Panc1 (cell line): ENCODE results near the gene CAST. TPM values are rescaled to one million over a fixed set of nuclear protein-coding genes. Genes with fewer than 3 reads are reported as not detected.

Experiments
- ATAC-seq: fragments of 200-7000 bp; cut with Tn5 transposase; 2 replicates; pipeline ENCODE4 v1.9.1; 2020; ENCODE audit warnings: mild to moderate bottlenecking, moderate library complexity
- BruUV-seq: library from RNA; stranded (reverse); fragments of 400-500 nt; replicated peaks from 2 replicates; lab custom pipeline; 2021; lab: Mats Ljungman, UMichigan
- CTCF ChIA-PET: fragments of 300-600 bp; sonication (Branson Sonifier 250); formaldehyde crosslinking; loops from one replicate; lab custom pipeline; 2022; ENCODE audit warnings: antibody characterized with exemption; lab: Charles Lee
- POLR2A ChIA-PET: fragments of 300-600 bp; sonication (Branson Sonifier 250); formaldehyde crosslinking; loops from one replicate; lab custom pipeline; 2022; ENCODE audit warnings: antibody characterized with exemption; lab: Charles Lee
- DNase-seq: peaks from one replicate; pipeline ENCODE4 v3.0.0-alpha.2; 2010; ENCODE audit warnings: low read depth, low spot score
- H3K27ac ChIP-seq: 2 replicates; pipeline ENCODE4 v1.5.1; 2011; ENCODE audit warnings: mild to moderate bottlenecking, low read length, inconsistent platforms
- H3K27me3 ChIP-seq: fragments of 200-500 bp; sonication (Bioruptor generic); 2 replicates; pipeline ENCODE4 v1.6.0; 2014; ENCODE audit warnings: low read length, inconsistent platforms; ENCODE audit not compliant: control insufficient read depth, insufficient read depth
- H3K36me3 ChIP-seq: fragments of 200-500 bp; sonication (Bioruptor generic); 2 replicates; pipeline ENCODE4 v1.5.1; 2014; ENCODE audit warnings: inconsistent platforms, mild to moderate bottlenecking, low read length, moderate library complexity; ENCODE audit not compliant: control insufficient read depth, insufficient read depth
- H3K4me1 ChIP-seq: 2 replicates; pipeline ENCODE4 v1.5.1; 2011; ENCODE audit warnings: inconsistent platforms, mild to moderate bottlenecking, low read length, moderate library complexity; ENCODE audit not compliant: control insufficient read depth, insufficient read depth
- H3K4me3 ChIP-seq, 2 experiments: 2 replicates each; pipeline ENCODE4 v1.5.1; 2011 to 2012; ENCODE audit warnings: low read depth in 2 of 2, low read length in 2 of 2, mild to moderate bottlenecking in 2 of 2, inconsistent platforms in 1 of 2, moderate library complexity in 1 of 2
- H3K9me3 ChIP-seq: fragments of 200-500 bp; sonication (Bioruptor generic); 2 replicates; pipeline ENCODE4 v1.5.1; 2014; ENCODE audit warnings: low read depth, mild to moderate bottlenecking, inconsistent platforms, low read length, moderate library complexity; ENCODE audit not compliant: control insufficient read depth, insufficient read depth
- POLR2AphosphoS5 ChIP-seq: IDR thresholded peaks from 2 replicates; pipeline ENCODE4 v1.6.1; 2012; ENCODE audit warnings: mild to moderate bottlenecking, low read depth, low read length, moderate library complexity
- SIN3A ChIP-seq: IDR thresholded peaks from 2 replicates; pipeline ENCODE4 v1.6.1; 2012; ENCODE audit warnings: low read depth, mild to moderate bottlenecking, low read length, moderate library complexity, borderline replicate concordance; ENCODE audit not compliant: insufficient read depth
- TCF7L2 ChIP-seq: IDR thresholded peaks from 2 replicates; pipeline ENCODE4 v1.6.1; 2011; ENCODE audit warnings: mild to moderate bottlenecking, low read depth, low read length, inconsistent platforms
- in situ Hi-C: cut with HindIII; loops from 2 replicates; pipeline ENCODE4 v1.10.0; 2016; ENCODE audit warnings: low sequenced_read_pairs, low pct_unique_long_range_greater_than_20kb
- intact Hi-C: fragments of 100-400 bp; cut with micrococcal nuclease; formaldehyde crosslinking; loops from one replicate; pipeline ENCODE4 v1.10.0; 2022; ENCODE audit not compliant: unreplicated experiment
- total RNA-seq: library from RNA; stranded (reverse); gene quantifications from one replicate; pipeline ENCODE4 v1.2.1, GENCODE V29; 2021; ENCODE audit not compliant: unreplicated experiment
- TF ChIP-seq, protein P1 (sequence below): fragments of 450-650 bp; IDR thresholded peaks from 2 replicates; pipeline ENCODE4 v1.5.1; 2017; ENCODE audit warnings: mild to moderate bottlenecking
- TF ChIP-seq, protein P2 (sequence below), 2 experiments: IDR thresholded peaks; 2 replicates each; pipeline ENCODE4 v1.6.1; 2011 to 2012; ENCODE audit warnings: low read depth in 2 of 2, control low read depth in 1 of 2, low read length in 1 of 2, mild to moderate bottlenecking in 1 of 2, moderate library complexity in 1 of 2; ENCODE audit not compliant: insufficient read depth in 1 of 2

Gene CAST
- total RNA-seq, 1 experiment from 2014 or later, result 212 TPM

DNA sequence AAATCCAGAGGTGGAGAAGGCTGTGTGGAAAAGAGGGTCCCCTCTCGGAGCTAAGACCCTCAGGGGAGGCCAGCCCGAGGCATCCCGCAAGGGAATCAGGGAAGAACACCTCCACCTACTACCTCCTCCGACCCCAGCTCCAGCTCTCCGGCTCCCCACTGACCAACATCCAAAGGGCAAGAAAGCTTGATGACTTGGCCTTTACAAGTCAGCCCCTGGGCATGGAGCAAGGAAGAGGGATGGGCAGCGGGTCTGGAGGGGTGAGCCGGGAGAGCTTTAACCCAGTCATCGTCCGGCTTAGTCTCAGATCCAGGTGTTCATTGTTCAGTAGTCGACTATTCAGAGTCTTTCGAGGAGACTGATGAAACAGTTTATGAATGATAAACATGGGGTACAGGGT lies 113.5 kb downstream of the CAST start:
- BruUV-seq, result no TSS peak
- ATAC-seq (no peak), DNase-seq (no peak)
- ChIA-PET CTCF (no interaction called here), POLR2A (no interaction called here)
- in situ Hi-C loops (no loop called here), intact Hi-C loops (no loop called here)
- peaks cover 48% of the 10 kb centered on the region for H3K36me3 ChIP-seq
- H3K9me3 ChIP-seq, result no peaks in the 10 kb centered on the region
- H3K27me3 ChIP-seq, result no peaks in the 10 kb centered on the region
- H3K27ac ChIP-seq, result no peak overlapping the region
- H3K4me1 ChIP-seq, result peaks cover 5% of the 10 kb centered on the region
- TF ChIP-seq POLR2AphosphoS5 (no peak), TCF7L2 (no peak), SIN3A (no peak)
- H3K4me3 ChIP-seq, result no peak overlapping the region

- no TSS peak for BruUV-seq
- no peaks in the 10 kb centered on the region for H3K27me3 ChIP-seq
- peaks cover 39% of the 10 kb centered on the region for H3K36me3 ChIP-seq
- peaks cover 14% of the 10 kb centered on the region for H3K4me1 ChIP-seq
- no peak overlapping the region for H3K27ac ChIP-seq
- TF ChIP-seq POLR2AphosphoS5, result no peak
- no peak for TF ChIP-seq TCF7L2
- TF ChIP-seq, protein P1, sequence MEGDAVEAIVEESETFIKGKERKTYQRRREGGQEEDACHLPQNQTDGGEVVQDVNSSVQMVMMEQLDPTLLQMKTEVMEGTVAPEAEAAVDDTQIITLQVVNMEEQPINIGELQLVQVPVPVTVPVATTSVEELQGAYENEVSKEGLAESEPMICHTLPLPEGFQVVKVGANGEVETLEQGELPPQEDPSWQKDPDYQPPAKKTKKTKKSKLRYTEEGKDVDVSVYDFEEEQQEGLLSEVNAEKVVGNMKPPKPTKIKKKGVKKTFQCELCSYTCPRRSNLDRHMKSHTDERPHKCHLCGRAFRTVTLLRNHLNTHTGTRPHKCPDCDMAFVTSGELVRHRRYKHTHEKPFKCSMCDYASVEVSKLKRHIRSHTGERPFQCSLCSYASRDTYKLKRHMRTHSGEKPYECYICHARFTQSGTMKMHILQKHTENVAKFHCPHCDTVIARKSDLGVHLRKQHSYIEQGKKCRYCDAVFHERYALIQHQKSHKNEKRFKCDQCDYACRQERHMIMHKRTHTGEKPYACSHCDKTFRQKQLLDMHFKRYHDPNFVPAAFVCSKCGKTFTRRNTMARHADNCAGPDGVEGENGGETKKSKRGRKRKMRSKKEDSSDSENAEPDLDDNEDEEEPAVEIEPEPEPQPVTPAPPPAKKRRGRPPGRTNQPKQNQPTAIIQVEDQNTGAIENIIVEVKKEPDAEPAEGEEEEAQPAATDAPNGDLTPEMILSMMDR, result no peak
- intact Hi-C loops (no loop called here), in situ Hi-C loops (no loop called here)
- no peak for DNase-seq
- ChIA-PET POLR2A (no interaction called here), CTCF (interaction anchor here (1.1 kb wide), 1 partner anchor 385 kb away, joined by 3 read pairs; no protein-coding TSS in a partner anchor)
- H3K9me3 ChIP-seq, result no peaks in the 10 kb centered on the region
- ATAC-seq, result no peak
- no peak overlapping the region for H3K4me3 ChIP-seq
Observed at GRCh38 chr5:96776621-96777020, 114.4 kb downstream of the CAST start.

DNA sequence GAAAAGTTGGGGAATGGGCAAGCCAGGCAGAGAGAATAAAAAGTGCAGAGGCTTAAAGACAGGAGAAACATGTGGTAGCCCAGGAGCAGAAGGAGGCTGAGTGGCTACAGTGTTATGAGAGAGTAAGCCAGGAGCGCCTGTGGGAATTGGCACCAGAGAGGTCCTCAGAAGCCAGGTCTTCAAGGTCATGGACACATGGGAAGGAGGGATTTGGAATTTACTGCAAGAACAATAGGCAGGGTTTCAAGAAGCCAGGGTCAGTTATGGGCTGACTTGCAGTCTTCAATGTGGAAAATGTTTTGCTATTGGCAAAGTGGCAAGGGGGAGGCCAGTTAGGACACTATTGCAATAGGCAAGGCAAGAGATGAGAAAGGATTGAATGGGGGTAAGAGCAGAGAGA lies 116.2 kb downstream of the CAST start:
- H3K27me3 ChIP-seq, result no peaks in the 10 kb centered on the region
- no peak overlapping the region for H3K4me3 ChIP-seq
- POLR2A ChIA-PET, result no interaction called here
- DNase-seq (no peak), ATAC-seq (no peak)
- intact Hi-C loops (no loop called here), in situ Hi-C loops (no loop called here)
- no peak overlapping the region for H3K27ac ChIP-seq
- no peak for TF ChIP-seq POLR2AphosphoS5
- TF ChIP-seq, protein P2, sequence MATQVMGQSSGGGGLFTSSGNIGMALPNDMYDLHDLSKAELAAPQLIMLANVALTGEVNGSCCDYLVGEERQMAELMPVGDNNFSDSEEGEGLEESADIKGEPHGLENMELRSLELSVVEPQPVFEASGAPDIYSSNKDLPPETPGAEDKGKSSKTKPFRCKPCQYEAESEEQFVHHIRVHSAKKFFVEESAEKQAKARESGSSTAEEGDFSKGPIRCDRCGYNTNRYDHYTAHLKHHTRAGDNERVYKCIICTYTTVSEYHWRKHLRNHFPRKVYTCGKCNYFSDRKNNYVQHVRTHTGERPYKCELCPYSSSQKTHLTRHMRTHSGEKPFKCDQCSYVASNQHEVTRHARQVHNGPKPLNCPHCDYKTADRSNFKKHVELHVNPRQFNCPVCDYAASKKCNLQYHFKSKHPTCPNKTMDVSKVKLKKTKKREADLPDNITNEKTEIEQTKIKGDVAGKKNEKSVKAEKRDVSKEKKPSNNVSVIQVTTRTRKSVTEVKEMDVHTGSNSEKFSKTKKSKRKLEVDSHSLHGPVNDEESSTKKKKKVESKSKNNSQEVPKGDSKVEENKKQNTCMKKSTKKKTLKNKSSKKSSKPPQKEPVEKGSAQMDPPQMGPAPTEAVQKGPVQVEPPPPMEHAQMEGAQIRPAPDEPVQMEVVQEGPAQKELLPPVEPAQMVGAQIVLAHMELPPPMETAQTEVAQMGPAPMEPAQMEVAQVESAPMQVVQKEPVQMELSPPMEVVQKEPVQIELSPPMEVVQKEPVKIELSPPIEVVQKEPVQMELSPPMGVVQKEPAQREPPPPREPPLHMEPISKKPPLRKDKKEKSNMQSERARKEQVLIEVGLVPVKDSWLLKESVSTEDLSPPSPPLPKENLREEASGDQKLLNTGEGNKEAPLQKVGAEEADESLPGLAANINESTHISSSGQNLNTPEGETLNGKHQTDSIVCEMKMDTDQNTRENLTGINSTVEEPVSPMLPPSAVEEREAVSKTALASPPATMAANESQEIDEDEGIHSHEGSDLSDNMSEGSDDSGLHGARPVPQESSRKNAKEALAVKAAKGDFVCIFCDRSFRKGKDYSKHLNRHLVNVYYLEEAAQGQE (IDR thresholded peaks at IDR 0.05; ENCODE audit: insufficient read depth in 1 of 2, low read depth in 2 of 2, low read length in 1 of 2), result no peak
- TF ChIP-seq SIN3A, result no peak
- TF ChIP-seq, protein P1, result no peak
- no peak for TF ChIP-seq TCF7L2
- no peaks in the 10 kb centered on the region for H3K9me3 ChIP-seq
- no TSS peak for BruUV-seq
- peaks cover 14% of the 10 kb centered on the region for H3K4me1 ChIP-seq
- peaks cover 23% of the 10 kb centered on the region for H3K36me3 ChIP-seq
- CTCF ChIA-PET, result no interaction called here
